Measurements from ENCODE around the gene STMN3. TPM values are rescaled to one million over a fixed set of nuclear protein-coding genes. Genes with fewer than 3 reads are reported as not detected.
"Not testable (repeated sequence)": the region's sequence is repeated elsewhere in the genome, so short reads cannot be mapped to it uniquely, and the experiment has no call there.

The STMN3 gene
- total RNA-seq, 1 donor from 2014 or later = 5.5 TPM

GRCh38 chr20:63655249-63655648 is 2.0 kb upstream of the STMN3 start:
- Mint-ChIP-seq H3K27ac (no peak overlapping the region), H3K4me1 (ENCODE audit: low read depth) (peaks cover 42% of the 10 kb centered on the region), H3K9me3 (no peaks in the 10 kb centered on the region), H3K4me3 (no peak overlapping the region), H3K36me3 (ENCODE audit: low read depth) (peaks cover 6% of the 10 kb centered on the region), H3K27me3 (ENCODE audit: insufficient read depth) (peaks cover 19% of the 10 kb centered on the region)
- no peak for DNase-seq (ENCODE audit: low spot score)
- intact Hi-C loops (cut with micrococcal nuclease) = loop anchor here (5.0 kb wide), 1 partner anchor 422 kb away; the partner anchor contains the start of gene RGS19

- H3K27me3 Mint-ChIP-seq (ENCODE audit: insufficient read depth) = peaks cover 19% of the 10 kb centered on the region
- peaks cover 32% of the 10 kb centered on the region for H3K4me1 Mint-ChIP-seq (ENCODE audit: low read depth)
- H3K9me3 Mint-ChIP-seq = no peaks in the 10 kb centered on the region
- peaks cover 3% of the 10 kb centered on the region for H3K36me3 Mint-ChIP-seq (ENCODE audit: low read depth)
- intact Hi-C loops (cut with micrococcal nuclease) = no loop called here
- H3K4me3 Mint-ChIP-seq = peak overlapping the region; percentile 66
- DNase-seq (ENCODE audit: low spot score) = no peak
- no peak overlapping the region for H3K27ac Mint-ChIP-seq
Observed at GRCh38 chr20:63653974-63654668, 897 bp upstream of the STMN3 start.

GRCh38 chr20:63652192-63652980 is 838 bp downstream of the STMN3 start:
- H3K4me1 Mint-ChIP-seq (ENCODE audit: low read depth) = peaks cover 16% of the 10 kb centered on the region
- no peaks in the 10 kb centered on the region for H3K9me3 Mint-ChIP-seq
- intact Hi-C loops (cut with micrococcal nuclease) = no loop called here
- peak overlapping the region; percentile 47 for H3K4me3 Mint-ChIP-seq
- no peaks in the 10 kb centered on the region for H3K36me3 Mint-ChIP-seq (ENCODE audit: low read depth)
- no peak overlapping the region for H3K27ac Mint-ChIP-seq
- DNase-seq (ENCODE audit: low spot score) = no peak
- peaks cover 15% of the 10 kb centered on the region for H3K27me3 Mint-ChIP-seq (ENCODE audit: insufficient read depth)

- Mint-ChIP-seq H3K27me3 (ENCODE audit: insufficient read depth) (peaks cover 15% of the 10 kb centered on the region), H3K4me3 (peak overlapping the region; percentile 82), H3K9me3 (no peaks in the 10 kb centered on the region), H3K27ac (no peak overlapping the region), H3K4me1 (ENCODE audit: low read depth) (peaks cover 16% of the 10 kb centered on the region), H3K36me3 (ENCODE audit: low read depth) (no peaks in the 10 kb centered on the region)
- no peak for DNase-seq (ENCODE audit: low spot score)
- intact Hi-C loops (cut with micrococcal nuclease) = no loop called here
Observed at GRCh38 chr20:63651942-63652191, 1.4 kb downstream of the STMN3 start.

- H3K9me3 Mint-ChIP-seq = not testable (repeated sequence)
Observed at GRCh38 chr20:63650486-63650885, 2.7 kb downstream of the STMN3 start.

GRCh38 chr20:63648895-63649589 is 4.2 kb downstream of the STMN3 start:
- no peaks in the 10 kb centered on the region for H3K9me3 Mint-ChIP-seq
- no peak for DNase-seq (ENCODE audit: low spot score)
- no peak overlapping the region for H3K4me3 Mint-ChIP-seq
- intact Hi-C loops (cut with micrococcal nuclease) = no loop called here
- peaks cover 12% of the 10 kb centered on the region for H3K27me3 Mint-ChIP-seq (ENCODE audit: insufficient read depth)
- H3K36me3 Mint-ChIP-seq (ENCODE audit: low read depth) = no peaks in the 10 kb centered on the region
- peaks cover 9% of the 10 kb centered on the region for H3K4me1 Mint-ChIP-seq (ENCODE audit: low read depth)
- no peak overlapping the region for H3K27ac Mint-ChIP-seq

More at GRCh38 chr20:63650486-63650885, 2.7 kb downstream of the STMN3 start:
- intact Hi-C loops (cut with micrococcal nuclease); DNase-seq (ENCODE audit: low spot score); H3K36me3 Mint-ChIP-seq (ENCODE audit: low read depth); H3K27ac Mint-ChIP-seq; H3K4me3 Mint-ChIP-seq: not testable (repeated sequence)
- Mint-ChIP-seq H3K4me1 (ENCODE audit: low read depth) (peaks cover 16% of the 10 kb centered on the region), H3K27me3 (ENCODE audit: insufficient read depth) (peaks cover 12% of the 10 kb centered on the region)

GRCh38 chr20:63648190-63648589 is 5.0 kb downstream of the STMN3 start:
- H3K36me3 Mint-ChIP-seq (ENCODE audit: low read depth) = no peaks in the 10 kb centered on the region
- H3K27me3 Mint-ChIP-seq (ENCODE audit: insufficient read depth) = peaks cover 16% of the 10 kb centered on the region
- DNase-seq (ENCODE audit: low spot score) = no peak
- H3K9me3 Mint-ChIP-seq = no peaks in the 10 kb centered on the region
- intact Hi-C loops (cut with micrococcal nuclease) = no loop called here
- no peak overlapping the region for H3K4me3 Mint-ChIP-seq
- peaks cover 5% of the 10 kb centered on the region for H3K4me1 Mint-ChIP-seq (ENCODE audit: low read depth)
- H3K27ac Mint-ChIP-seq = no peak overlapping the region

- DNase-seq (ENCODE audit: low spot score) = no peak
- H3K27me3 Mint-ChIP-seq (ENCODE audit: insufficient read depth) = peaks cover 6% of the 10 kb centered on the region
- no peaks in the 10 kb centered on the region for H3K36me3 Mint-ChIP-seq (ENCODE audit: low read depth)
- H3K4me3 Mint-ChIP-seq = no peak overlapping the region
- H3K9me3 Mint-ChIP-seq = no peaks in the 10 kb centered on the region
- H3K27ac Mint-ChIP-seq = no peak overlapping the region
- intact Hi-C loops (cut with micrococcal nuclease) = no loop called here
- peaks cover under 1% of the 10 kb centered on the region for H3K4me1 Mint-ChIP-seq (ENCODE audit: low read depth)
Observed at GRCh38 chr20:63645218-63645617, 8.0 kb downstream of the STMN3 start.

GRCh38 chr20:63643946-63644345 is 9.3 kb downstream of the STMN3 start:
- intact Hi-C loops (cut with micrococcal nuclease) = loop anchor here (5.0 kb wide), 1 partner anchor 423 kb away; no protein-coding TSS in a partner anchor
- H3K4me3 Mint-ChIP-seq = no peak overlapping the region

GRCh38 chr20:63643499-63643898 is 9.7 kb downstream of the STMN3 start:
- Mint-ChIP-seq H3K4me1 (ENCODE audit: low read depth) (peaks cover 15% of the 10 kb centered on the region), H3K27me3 (ENCODE audit: insufficient read depth) (peaks cover 7% of the 10 kb centered on the region), H3K4me3 (peak overlapping the region; percentile 82), H3K27ac (peak overlapping the region; percentile 63), H3K9me3 (no peaks in the 10 kb centered on the region), H3K36me3 (ENCODE audit: low read depth) (peaks cover 2% of the 10 kb centered on the region)
- DNase-seq (ENCODE audit: low spot score) = no peak
- intact Hi-C loops (cut with micrococcal nuclease) = loop anchor here (5.0 kb wide), 1 partner anchor 424 kb away; no protein-coding TSS in a partner anchor

More at GRCh38 chr20:63643946-63644345, 9.3 kb downstream of the STMN3 start:
- H3K36me3 Mint-ChIP-seq (ENCODE audit: low read depth) = peaks cover 2% of the 10 kb centered on the region
- H3K27ac Mint-ChIP-seq = no peak overlapping the region
- DNase-seq (ENCODE audit: low spot score) = no peak
- peaks cover 13% of the 10 kb centered on the region for H3K4me1 Mint-ChIP-seq (ENCODE audit: low read depth)
- H3K9me3 Mint-ChIP-seq = no peaks in the 10 kb centered on the region
- peaks cover 7% of the 10 kb centered on the region for H3K27me3 Mint-ChIP-seq (ENCODE audit: insufficient read depth)

GRCh38 chr20:63642527-63643247 is 10.5 kb downstream of the STMN3 start:
- H3K9me3 Mint-ChIP-seq = no peaks in the 10 kb centered on the region
- peaks cover 7% of the 10 kb centered on the region for H3K27me3 Mint-ChIP-seq (ENCODE audit: insufficient read depth)
- intact Hi-C loops (cut with micrococcal nuclease) = loop anchor here (5.0 kb wide), 1 partner anchor 425 kb away; no protein-coding TSS in a partner anchor
- peaks cover 21% of the 10 kb centered on the region for H3K4me1 Mint-ChIP-seq (ENCODE audit: low read depth)
- no peak for DNase-seq (ENCODE audit: low spot score)
- peak overlapping the region; percentile 82 for H3K4me3 Mint-ChIP-seq
- peak overlapping the region; percentile 48 for H3K27ac Mint-ChIP-seq
- peaks cover 4% of the 10 kb centered on the region for H3K36me3 Mint-ChIP-seq (ENCODE audit: low read depth)

GRCh38 chr20:63641792-63642523 is 11.3 kb downstream of the STMN3 start:
- Mint-ChIP-seq H3K27ac (peak overlapping the region; percentile 70), H3K9me3 (no peaks in the 10 kb centered on the region), H3K36me3 (ENCODE audit: low read depth) (peaks cover 4% of the 10 kb centered on the region), H3K4me1 (ENCODE audit: low read depth) (peaks cover 21% of the 10 kb centered on the region), H3K4me3 (peak overlapping the region; percentile 57), H3K27me3 (ENCODE audit: insufficient read depth) (peaks cover 7% of the 10 kb centered on the region)
- DNase-seq (ENCODE audit: low spot score) = peak; percentile 93
- intact Hi-C loops (cut with micrococcal nuclease) = loop anchor here (1.0 to 5.0 kb wide), 3 partner anchors 15 to 425 kb away; partner anchors contain the start of gene GMEB2

Measured in activated T-helper 1 cell treated with anti-CD3 and anti-CD28 coated beads, Interleukin-12 subunit alpha, Interleukin-12 subunit beta, Interleukin-2, Interleukin-4 antibody, amounts not matched to agents 30 ng/mL and 10 ng/mL and 1 ng/mL, durations not matched to agents 14 hours and 24 hours and 36 hours (primary cell).